ENCODE measurements around the gene ATP6V1F. TPM values are rescaled to one million over a fixed set of nuclear protein-coding genes. Genes with fewer than 3 reads are reported as not detected.

ATP6V1F gene
- total RNA-seq, 2 experiments from 2014 or later, result 109 to 159 TPM

- Mint-ChIP-seq H3K27me3 (no peaks in the 10 kb centered on the region), H3K9me3 (ENCODE audit: low read depth) (no peaks in the 10 kb centered on the region), H3K4me1 (no peaks in the 10 kb centered on the region), H3K27ac (no peak overlapping the region), H3K4me3 (no peak overlapping the region), H3K36me3 (ENCODE audit: low read depth) (no peaks in the 10 kb centered on the region)
- ATAC-seq (no peak), DNase-seq (no peak)
- ChIA-PET CTCF (no interaction called here), POLR2A (no interaction called here)
- intact Hi-C loops (cut with DNase I, micrococcal nuclease), result no loop called here
These were observed 18.6 kb upstream of the ATP6V1F start for GRCh38 chr7:128843938-128844621.

GRCh38 chr7:128844777-128845311 is 17.8 kb upstream of the ATP6V1F start:
- ChIA-PET POLR2A (no interaction called here), CTCF (interaction anchor here (1.1 kb wide), 1 partner anchor 39 kb away, joined by 5 read pairs; no protein-coding TSS in a partner anchor)
- no peaks in the 10 kb centered on the region for H3K36me3 Mint-ChIP-seq (ENCODE audit: low read depth)
- no peak overlapping the region for H3K4me3 Mint-ChIP-seq
- no peaks in the 10 kb centered on the region for H3K4me1 Mint-ChIP-seq
- DNase-seq, result no peak
- no peak overlapping the region for H3K27ac Mint-ChIP-seq
- ATAC-seq, result no peak
- H3K27me3 Mint-ChIP-seq, result no peaks in the 10 kb centered on the region
- no peaks in the 10 kb centered on the region for H3K9me3 Mint-ChIP-seq (ENCODE audit: low read depth)
- intact Hi-C loops (cut with DNase I, micrococcal nuclease), result no loop called here

DNA sequence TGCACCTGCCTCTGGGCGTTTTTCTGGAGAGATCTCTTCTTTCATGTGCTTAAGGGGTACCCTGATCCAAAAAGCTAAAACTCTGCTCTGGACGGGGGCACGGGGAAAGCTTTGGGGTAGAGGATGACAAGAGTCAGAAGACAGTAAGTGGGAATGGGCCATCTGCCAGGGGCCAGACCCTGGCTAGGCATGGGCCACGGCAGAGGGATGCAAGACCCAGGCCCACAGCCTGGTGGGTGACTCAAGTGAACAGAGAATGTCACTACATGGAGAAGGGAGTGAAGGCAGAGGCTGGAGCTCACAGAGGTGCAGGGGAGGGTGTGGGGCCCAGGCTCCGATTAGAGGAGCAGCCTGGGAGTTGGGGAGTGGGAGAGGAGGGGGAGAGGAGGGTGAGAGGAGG is 17.2 kb upstream of the ATP6V1F start:
- ATAC-seq (no peak), DNase-seq (no peak)
- H3K27me3 Mint-ChIP-seq, result no peaks in the 10 kb centered on the region
- POLR2A ChIA-PET, result no interaction called here
- H3K4me1 Mint-ChIP-seq, result no peaks in the 10 kb centered on the region
- intact Hi-C loops (cut with DNase I, micrococcal nuclease), result no loop called here
- no peaks in the 10 kb centered on the region for H3K36me3 Mint-ChIP-seq (ENCODE audit: low read depth)
- CTCF ChIA-PET, result interaction anchor here (1.1 kb wide), 1 partner anchor 39 kb away, joined by 5 read pairs; no protein-coding TSS in a partner anchor
- H3K9me3 Mint-ChIP-seq (ENCODE audit: low read depth), result no peaks in the 10 kb centered on the region
- H3K27ac Mint-ChIP-seq, result no peak overlapping the region
- H3K4me3 Mint-ChIP-seq, result no peak overlapping the region

- intact Hi-C loops (cut with DNase I, micrococcal nuclease), result no loop called here
- Mint-ChIP-seq H3K4me1 (no peaks in the 10 kb centered on the region), H3K9me3 (ENCODE audit: low read depth) (no peaks in the 10 kb centered on the region), H3K4me3 (no peak overlapping the region), H3K36me3 (ENCODE audit: low read depth) (no peaks in the 10 kb centered on the region), H3K27me3 (no peaks in the 10 kb centered on the region), H3K27ac (no peak overlapping the region)
- DNase-seq (no peak), ATAC-seq (no peak)
- ChIA-PET CTCF (interaction anchor here (0.6 to 1.1 kb wide), 2 partner anchors 38 to 224 kb away, joined by 4 to 5 read pairs; no protein-coding TSS in a partner anchor), POLR2A (no interaction called here)
These were observed 16.7 kb upstream of the ATP6V1F start for GRCh38 chr7:128845987-128846386.

DNA sequence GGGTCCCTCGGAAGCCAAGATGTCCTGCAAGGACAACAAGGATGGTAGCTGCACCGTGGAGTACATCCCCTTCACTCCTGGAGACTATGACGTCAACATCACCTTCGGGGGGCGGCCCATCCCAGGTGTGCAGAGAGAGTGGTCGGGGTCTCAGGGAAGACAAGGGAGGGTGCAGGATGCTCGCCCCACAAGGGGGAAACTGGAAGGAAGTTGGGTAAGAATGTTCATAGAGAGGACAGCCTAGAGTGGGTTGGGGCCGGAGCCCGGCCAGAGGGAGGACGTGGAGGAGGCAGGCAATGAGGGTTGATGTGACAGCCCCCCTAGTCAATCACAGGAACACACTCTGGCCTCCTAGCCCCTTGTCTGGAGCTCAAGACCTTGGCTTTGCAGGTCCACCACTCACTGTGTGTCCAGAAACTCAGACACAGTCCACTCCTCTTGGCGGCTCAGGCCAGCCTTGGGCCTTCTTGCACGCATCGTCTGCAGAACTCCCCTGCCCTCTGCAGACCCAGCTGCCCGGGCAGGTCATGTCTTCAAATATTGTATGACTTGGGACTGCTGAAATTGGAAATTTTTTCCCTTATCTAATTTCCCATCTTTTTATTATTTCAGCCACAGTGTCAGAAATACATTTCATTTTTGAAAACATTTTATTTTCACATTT is 15.7 kb upstream of the ATP6V1F start:
- H3K9me3 Mint-ChIP-seq (ENCODE audit: low read depth), result no peaks in the 10 kb centered on the region
- CTCF ChIA-PET, result interaction anchor here (0.6 to 1.1 kb wide), 2 partner anchors 11 to 282 kb away, joined by 3 read pairs; no protein-coding TSS in a partner anchor

GRCh38 chr7:128847721-128848211 is 14.9 kb upstream of the ATP6V1F start:
- H3K9me3 Mint-ChIP-seq (ENCODE audit: low read depth), result no peaks in the 10 kb centered on the region
- H3K36me3 Mint-ChIP-seq (ENCODE audit: low read depth), result no peaks in the 10 kb centered on the region
- no peaks in the 10 kb centered on the region for H3K27me3 Mint-ChIP-seq
- intact Hi-C loops (cut with DNase I, micrococcal nuclease), result no loop called here
- H3K27ac Mint-ChIP-seq, result no peak overlapping the region
- CTCF ChIA-PET, result interaction anchor here (0.5 to 1.1 kb wide), 4 partner anchors 12 to 281 kb away, joined by 3 read pairs; no protein-coding TSS in a partner anchor
- POLR2A ChIA-PET, result no interaction called here
- no peaks in the 10 kb centered on the region for H3K4me1 Mint-ChIP-seq
- no peak for DNase-seq
- ATAC-seq, result no peak
- H3K4me3 Mint-ChIP-seq, result no peak overlapping the region

More for the DNA sequence above, 15.7 kb upstream of the ATP6V1F start:
- POLR2A ChIA-PET, result no interaction called here
- DNase-seq, result no peak
- H3K4me3 Mint-ChIP-seq, result no peak overlapping the region
- intact Hi-C loops (cut with DNase I, micrococcal nuclease), result no loop called here
- no peaks in the 10 kb centered on the region for H3K4me1 Mint-ChIP-seq
- no peak overlapping the region for H3K27ac Mint-ChIP-seq
- no peaks in the 10 kb centered on the region for H3K27me3 Mint-ChIP-seq
- no peaks in the 10 kb centered on the region for H3K36me3 Mint-ChIP-seq (ENCODE audit: low read depth)
- no peak for ATAC-seq

GRCh38 chr7:128848289-128849155 is 14.1 kb upstream of the ATP6V1F start:
- Mint-ChIP-seq H3K36me3 (ENCODE audit: low read depth) (no peaks in the 10 kb centered on the region), H3K27ac (no peak overlapping the region), H3K27me3 (no peaks in the 10 kb centered on the region), H3K4me3 (no peak overlapping the region), H3K4me1 (no peaks in the 10 kb centered on the region), H3K9me3 (ENCODE audit: low read depth) (no peaks in the 10 kb centered on the region)
- no peak for DNase-seq
- ChIA-PET POLR2A (no interaction called here), CTCF (interaction anchor here (0.6 to 1.1 kb wide), 2 partner anchors 12 to 16 kb away, joined by 3 read pairs; no protein-coding TSS in a partner anchor)
- no peak for ATAC-seq
- intact Hi-C loops (cut with DNase I, micrococcal nuclease), result no loop called here

DNA sequence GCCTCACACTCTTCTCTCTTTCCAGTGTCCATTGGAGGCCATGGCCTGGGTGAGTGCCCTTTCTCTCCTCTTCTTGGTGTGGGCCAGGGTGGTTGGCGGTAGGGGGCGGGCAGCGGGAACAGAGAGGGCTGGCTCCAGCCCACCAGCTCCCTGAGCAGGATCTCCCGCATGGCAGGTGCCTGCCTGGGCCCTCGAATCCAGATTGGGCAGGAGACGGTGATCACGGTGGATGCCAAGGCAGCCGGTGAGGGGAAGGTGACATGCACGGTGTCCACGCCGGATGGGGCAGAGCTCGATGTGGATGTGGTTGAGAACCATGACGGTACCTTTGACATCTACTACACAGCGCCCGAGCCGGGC is 13.5 kb upstream of the ATP6V1F start:
- Mint-ChIP-seq H3K4me3 (no peak overlapping the region), H3K4me1 (no peaks in the 10 kb centered on the region), H3K9me3 (ENCODE audit: low read depth) (no peaks in the 10 kb centered on the region), H3K27me3 (no peaks in the 10 kb centered on the region), H3K27ac (no peak overlapping the region), H3K36me3 (ENCODE audit: low read depth) (no peaks in the 10 kb centered on the region)
- ChIA-PET POLR2A (no interaction called here), CTCF (no interaction called here)
- ATAC-seq (no peak), DNase-seq (no peak)
- intact Hi-C loops (cut with DNase I, micrococcal nuclease), result no loop called here

DNA sequence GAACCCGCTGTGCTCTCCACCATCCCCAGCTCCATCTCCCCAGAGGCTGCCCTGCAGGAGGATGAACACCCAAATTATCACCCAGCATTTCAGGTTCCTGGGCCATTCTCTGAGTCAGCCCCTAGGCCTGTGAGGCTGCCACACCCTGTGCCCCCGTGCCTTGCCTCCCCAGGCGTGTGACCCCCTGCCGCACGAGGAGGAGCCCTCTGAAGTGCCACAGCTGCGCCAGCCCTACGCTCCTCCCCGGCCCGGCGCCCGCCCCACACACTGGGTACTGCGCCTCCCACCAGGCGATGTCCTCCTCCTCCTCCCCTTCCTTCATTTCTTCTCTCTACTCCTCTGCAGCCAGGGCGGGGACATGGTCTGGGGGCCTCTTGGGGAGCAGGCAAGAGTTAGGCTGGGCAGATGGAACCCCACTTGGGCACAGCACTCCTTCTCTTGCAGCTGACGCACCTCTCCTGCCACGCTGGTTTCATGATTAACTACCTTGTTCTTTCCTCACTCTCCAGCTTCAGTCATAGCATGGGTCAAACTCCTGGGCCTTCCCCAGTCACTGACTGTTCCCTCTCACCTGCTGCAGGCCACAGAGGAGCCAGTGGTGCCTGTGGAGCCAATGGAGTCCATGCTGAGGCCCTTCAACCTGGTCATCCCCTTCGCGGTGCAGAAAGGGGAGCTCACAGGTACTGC is 12.7 kb upstream of the ATP6V1F start:
- Mint-ChIP-seq H3K4me3 (no peak overlapping the region), H3K9me3 (ENCODE audit: low read depth) (no peaks in the 10 kb centered on the region), H3K27ac (no peak overlapping the region), H3K36me3 (ENCODE audit: low read depth) (no peaks in the 10 kb centered on the region), H3K27me3 (no peaks in the 10 kb centered on the region), H3K4me1 (no peaks in the 10 kb centered on the region)
- intact Hi-C loops (cut with DNase I, micrococcal nuclease), result no loop called here
- DNase-seq, result no peak
- ATAC-seq, result no peak
- ChIA-PET CTCF (no interaction called here), POLR2A (interaction anchor here (0.5 kb wide), 1 partner anchor 204 kb away, joined by 6 read pairs; no protein-coding TSS in a partner anchor)

DNA sequence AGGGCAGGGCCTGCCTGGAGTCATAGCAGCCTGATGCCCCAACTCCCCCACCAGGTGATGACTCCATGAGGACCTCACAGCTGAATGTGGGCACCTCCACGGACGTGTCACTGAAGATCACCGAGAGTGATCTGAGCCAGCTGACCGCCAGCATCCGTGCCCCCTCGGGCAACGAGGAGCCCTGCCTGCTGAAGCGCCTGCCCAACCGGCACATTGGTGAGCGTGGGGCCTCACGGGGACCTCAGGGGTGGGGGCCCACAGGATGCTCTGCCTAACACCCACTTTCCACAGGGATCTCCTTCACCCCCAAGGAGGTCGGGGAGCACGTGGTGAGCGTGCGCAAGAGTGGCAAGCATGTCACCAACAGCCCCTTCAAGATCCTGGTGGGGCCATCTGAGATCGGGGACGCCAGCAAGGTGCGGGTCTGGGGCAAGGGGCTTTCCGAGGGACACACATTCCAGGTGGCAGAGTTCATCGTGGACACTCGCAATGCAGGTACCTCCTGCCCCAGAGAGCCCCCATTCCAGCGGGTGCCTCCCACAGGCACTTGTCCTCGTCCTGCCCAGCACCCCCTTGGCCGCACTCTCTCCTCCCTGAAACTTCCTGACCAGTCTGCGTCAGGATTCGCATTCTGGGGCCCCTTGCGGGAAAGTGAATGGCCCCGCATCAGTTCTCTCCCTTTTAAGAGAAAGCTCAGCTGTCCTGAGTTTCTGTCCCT is 10.0 kb upstream of the ATP6V1F start:
- intact Hi-C loops (cut with DNase I, micrococcal nuclease), result no loop called here
- Mint-ChIP-seq H3K4me1 (no peaks in the 10 kb centered on the region), H3K27me3 (no peaks in the 10 kb centered on the region), H3K27ac (no peak overlapping the region), H3K4me3 (no peak overlapping the region), H3K36me3 (ENCODE audit: low read depth) (no peaks in the 10 kb centered on the region), H3K9me3 (ENCODE audit: low read depth) (no peaks in the 10 kb centered on the region)
- no peak for ATAC-seq
- no peak for DNase-seq
- CTCF ChIA-PET, result no interaction called here
- POLR2A ChIA-PET, result no interaction called here

Data from activated CD4-positive, alpha-beta T cell treated with anti-CD3 and anti-CD28 coated beads for 36 hours (primary cell).